GM18508 (cell line): ENCODE measurements around the gene C16orf96.
"Not testable (repeated sequence)": the region's sequence is repeated elsewhere in the genome, so short reads cannot be mapped to it uniquely, and the experiment has no call there.

Source experiments
- ATAC-seq: cut with Tn5 transposase; IDR thresholded peaks from one replicate; pipeline ENCODE4 v1.9.1; 2021; ENCODE audit warnings: moderate number of reproducible peaks; ENCODE audit not compliant: insufficient read depth, unreplicated experiment

Gene C16orf96

DNA sequence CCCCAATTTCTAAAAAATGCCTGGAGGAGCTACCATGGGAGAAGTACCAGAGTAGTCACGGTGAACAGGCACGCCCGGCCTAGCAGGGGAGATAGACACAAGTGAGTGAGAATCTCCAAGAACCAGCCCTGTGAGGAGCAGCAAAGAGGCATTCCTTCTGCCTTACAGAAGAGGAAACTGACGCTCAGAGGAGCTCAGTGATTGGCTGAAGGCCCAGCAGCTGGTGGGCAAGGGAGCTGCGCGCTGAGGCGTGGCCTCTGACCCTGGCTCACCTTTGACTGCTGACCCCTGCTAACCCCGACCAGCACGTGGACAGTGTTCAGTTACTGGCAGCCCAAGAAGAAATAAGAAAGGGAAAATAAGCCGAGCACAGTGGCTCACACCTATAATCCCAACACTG lies 1.8 kb downstream of the C16orf96 start:
- ATAC-seq: no peak

GRCh38 chr16:4561596-4561995 lies 5.5 kb downstream of the C16orf96 start:
- no peak for ATAC-seq

DNA sequence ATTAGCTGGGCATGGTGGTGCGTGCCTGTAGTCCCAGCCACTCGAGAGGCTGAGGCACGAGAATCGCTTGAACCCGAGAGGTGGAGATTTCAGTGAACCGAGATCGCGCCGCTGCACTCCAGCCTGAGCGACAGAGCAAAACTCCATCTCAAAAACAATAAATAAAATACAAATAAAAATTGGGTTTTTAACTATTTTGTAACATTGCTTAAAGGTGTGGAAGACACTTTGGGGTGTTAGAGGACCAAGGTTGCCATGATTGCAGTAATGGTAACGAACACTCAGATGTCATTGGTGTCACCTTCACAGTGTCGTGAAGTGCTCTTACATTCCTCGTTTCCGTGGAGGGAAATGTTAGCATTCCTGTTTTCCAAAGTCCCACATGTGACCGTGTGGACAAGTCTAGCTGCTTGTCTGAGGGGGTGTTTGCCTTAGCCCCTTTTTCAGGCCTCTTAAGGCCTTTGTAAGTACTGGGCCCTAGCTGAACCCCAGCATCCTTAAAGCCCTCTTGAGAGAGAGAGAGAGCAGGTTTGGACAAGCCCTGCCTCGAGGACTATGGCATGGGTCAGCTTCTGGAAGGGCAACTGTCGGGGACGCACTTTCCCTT lies 8.6 kb downstream of the C16orf96 start:
- ATAC-seq: no peak

- ATAC-seq: no peak
Observed at GRCh38 chr16:4566144-4566543, 10.0 kb downstream of the C16orf96 start.

DNA sequence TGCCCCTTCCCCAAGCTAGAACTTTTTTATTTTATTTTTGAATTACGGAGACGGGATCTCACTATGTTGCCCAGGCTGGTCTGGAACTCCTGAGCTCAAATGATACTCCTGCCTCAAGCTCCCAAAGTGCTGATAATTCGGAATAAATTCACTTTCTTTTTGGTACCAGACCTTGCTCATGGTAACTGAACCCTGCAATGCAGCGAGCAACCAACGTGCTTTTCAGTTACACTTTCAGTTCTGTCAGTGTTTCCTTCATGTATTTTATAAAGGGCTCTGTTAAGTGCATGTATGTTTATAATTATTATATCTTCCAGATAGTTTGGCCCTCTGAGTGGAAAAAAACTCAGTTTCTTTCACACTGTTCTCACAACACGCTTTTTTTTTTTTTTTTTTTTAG lies 13.9 kb downstream of the C16orf96 start:
- ATAC-seq: no peak

DNA sequence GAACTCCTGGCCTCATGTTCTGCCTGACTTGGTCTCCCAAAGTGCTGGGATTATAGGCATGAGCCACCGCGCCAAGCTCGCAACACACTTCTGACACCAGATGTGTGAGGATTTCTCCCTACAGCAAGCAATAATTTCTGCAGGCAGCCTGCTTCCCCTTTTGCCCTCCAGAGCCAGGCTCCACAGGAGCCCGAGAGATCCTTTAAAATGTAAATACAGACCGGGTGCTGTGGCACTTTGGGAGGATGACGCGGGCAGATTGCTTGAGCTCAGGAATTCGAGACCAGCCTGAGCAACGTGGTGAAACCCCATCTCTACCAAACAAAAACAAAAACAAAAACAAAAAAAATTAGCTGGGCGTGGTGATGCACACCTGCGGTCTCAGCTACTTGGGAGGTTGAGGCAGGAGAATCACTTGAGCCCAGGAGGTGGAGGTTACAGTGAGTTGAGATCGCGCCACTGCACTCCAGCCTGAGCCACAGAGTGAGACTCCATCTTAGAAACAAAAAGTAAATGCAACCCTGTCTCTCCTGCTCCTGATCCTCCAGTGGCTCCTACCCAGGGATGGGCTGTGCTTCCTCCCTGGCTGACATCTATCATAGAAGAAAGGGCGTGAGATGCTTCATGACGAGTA lies 14.7 kb downstream of the C16orf96 start:
- no peak for ATAC-seq

GRCh38 chr16:4572715-4573114 lies 16.6 kb downstream of the C16orf96 start:
- ATAC-seq: no peak

GRCh38 chr16:4573926-4574325 lies 17.8 kb downstream of the C16orf96 start:
- not testable (repeated sequence) for ATAC-seq

GRCh38 chr16:4574919-4575705 lies 19.0 kb downstream of the C16orf96 start:
- ATAC-seq: no peak

DNA sequence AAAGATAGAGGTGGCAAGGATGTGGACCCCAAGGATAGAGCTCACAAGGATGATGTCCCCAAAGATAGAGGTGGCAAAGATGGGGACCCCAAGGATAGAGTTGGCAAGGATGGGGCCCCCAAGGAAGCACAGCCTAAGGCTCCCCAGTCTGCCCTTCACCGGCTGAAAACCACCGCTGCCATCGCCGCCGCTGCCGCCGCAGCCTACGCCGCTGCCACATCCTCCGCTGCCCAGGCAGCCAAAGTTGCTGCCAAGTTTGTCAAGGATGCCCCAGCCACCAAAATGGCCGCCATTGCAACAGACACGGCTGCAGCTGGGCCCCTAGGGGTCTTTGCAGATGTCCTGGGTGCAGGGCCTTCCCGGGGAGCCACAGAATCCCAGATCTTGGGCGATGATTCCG lies 19.9 kb downstream of the C16orf96 start:
- no peak for ATAC-seq

- ATAC-seq: no peak
Observed at GRCh38 chr16:4578961-4579530, 22.9 kb downstream of the C16orf96 start.

DNA sequence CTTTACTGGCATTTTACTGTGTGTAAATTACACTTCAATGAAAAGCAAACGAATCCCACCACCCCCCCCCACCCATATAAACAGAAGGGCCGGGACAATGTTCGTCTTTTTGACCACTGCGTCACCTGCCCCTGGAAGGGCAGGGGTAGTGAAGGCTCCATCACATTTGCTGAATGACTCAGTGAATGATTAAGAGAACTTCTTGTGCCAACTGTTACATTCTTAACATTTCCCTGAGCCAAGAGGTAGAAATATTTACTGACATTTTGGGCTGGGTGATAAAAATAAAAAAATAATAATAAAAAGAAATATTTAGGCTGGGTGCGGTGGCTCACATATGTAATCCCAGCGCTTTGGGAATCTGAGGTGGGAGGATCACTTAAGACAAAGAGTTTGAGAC lies 24.1 kb downstream of the C16orf96 start:
- ATAC-seq: no peak

GRCh38 chr16:4583906-4584305 lies 27.8 kb downstream of the C16orf96 start:
- no peak for ATAC-seq

DNA sequence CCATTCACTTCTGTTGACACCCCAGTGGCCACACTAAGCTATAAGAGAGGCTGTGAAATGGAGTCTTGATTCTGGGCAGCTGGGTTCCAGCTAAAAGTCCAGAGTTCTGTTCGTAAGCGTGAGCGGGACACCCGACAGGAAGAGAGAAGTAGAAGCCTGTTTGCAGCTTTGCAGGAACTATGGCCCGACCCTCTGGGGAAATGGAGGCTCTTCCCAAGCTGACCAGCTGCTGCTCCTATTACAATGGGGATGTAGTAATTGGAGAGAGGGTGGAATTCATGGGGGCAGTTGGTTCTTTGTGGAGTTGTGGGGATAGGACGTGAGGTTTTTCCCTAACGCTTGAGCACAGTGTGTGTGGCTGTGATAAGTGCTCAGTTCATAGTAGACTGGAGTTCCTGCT lies 30.2 kb downstream of the C16orf96 start:
- ATAC-seq: no peak

- ATAC-seq: no peak
Observed at GRCh38 chr16:4588386-4588785, 32.2 kb downstream of the C16orf96 start.

GRCh38 chr16:4588961-4589360 lies 32.8 kb downstream of the C16orf96 start:
- ATAC-seq: no peak

GRCh38 chr16:4591191-4591590 lies 35.1 kb downstream of the C16orf96 start:
- ATAC-seq: no peak

DNA sequence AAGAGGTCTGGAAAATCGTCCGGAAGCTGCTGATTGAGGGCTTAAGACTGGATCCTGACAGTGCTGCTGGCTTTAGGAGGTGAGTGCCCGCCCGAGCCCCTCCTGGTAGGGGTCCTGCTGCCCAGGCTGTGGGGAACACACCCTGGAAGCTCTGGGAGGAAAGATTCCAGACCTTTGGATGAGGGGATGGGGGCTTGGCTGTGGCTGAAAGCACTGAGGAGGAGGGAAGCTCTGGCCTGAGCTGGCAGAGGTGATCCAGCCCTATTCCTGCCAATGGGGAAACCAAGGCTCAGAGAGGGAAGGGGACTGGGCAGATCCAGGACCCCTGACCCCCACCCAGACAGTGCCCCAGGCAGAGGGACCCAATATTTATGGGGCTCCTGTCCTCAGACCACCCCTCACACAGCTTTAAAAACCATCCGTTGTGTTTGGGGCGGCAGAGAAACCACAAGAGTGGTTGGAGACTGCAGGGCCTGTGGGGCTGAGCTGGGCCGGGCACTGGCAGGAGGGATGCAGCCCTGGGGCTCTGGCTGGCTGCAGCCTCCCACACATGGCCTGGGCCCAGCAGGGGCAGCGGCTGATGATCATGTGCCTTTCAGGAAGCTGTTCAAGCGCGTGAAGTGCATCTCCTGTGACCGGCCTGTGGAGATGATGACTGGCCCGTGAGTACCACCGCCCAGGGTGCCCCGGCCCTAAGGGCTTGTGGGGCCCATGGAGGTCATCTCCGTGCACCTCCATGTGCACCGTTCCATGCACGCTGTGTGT lies 35.7 kb downstream of the C16orf96 start:
- no peak for ATAC-seq

DNA sequence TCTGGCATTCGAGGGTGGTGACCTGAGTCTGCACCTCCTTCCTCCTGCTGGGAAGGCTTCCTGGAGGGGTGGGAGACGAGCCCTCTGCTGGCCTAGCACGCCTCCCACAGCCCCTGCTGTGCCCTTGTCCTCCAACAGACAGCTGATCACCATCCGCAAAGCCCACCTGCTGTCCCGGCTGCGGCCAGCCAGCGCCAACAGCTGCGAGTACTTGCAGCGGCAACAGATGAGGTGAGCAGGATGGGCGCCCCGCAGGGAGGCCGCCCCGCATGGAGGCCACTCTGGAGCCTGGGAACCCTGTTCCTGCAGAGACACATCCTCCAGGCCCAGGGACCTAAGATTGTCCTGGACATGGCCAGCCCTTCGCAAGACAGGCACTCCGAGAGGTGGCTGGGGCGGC lies 36.9 kb downstream of the C16orf96 start:
- ATAC-seq: no peak
